Activated T-cell treated with anti-CD3 and anti-CD28 coated beads, Interleukin-2, amount 50 U/mL, for 72 hours (primary cell): ENCODE results near the gene GLYATL1. TPM values are rescaled to one million over a fixed set of nuclear protein-coding genes. Genes with fewer than 3 reads are reported as not detected.

Experiments
- ATAC-seq, 2 donors: fragments of 150-1000 bp; cut with Tn5 transposase; replicated peaks in 1 of 2; 2 replicates each; pipeline ENCODE4 v1.10.0; 2021; ENCODE audit warnings: moderate library complexity in 2 of 2, mild to moderate bottlenecking in 1 of 2
- DNase-seq, 2 donors: peaks; one replicate each; pipeline ENCODE4 v3.0.0; 2021 to 2022; ENCODE audit warnings: mixed read lengths in 1 of 2
- H3K27ac Mint-ChIP-seq: one replicate; pipeline ENCODE4 v1.8.0; 2022; ENCODE audit warnings: mild to moderate bottlenecking, moderate library complexity, mixed read lengths
- H3K27me3 Mint-ChIP-seq: one replicate; pipeline ENCODE4 v1.8.0; 2022; ENCODE audit warnings: low read depth, mixed read lengths
- H3K36me3 Mint-ChIP-seq, 2 donors: one replicate each; pipeline ENCODE4 v1.8.0; 2022; ENCODE audit warnings: mixed read lengths in 2 of 2, mild to moderate bottlenecking in 1 of 2; ENCODE audit not compliant: insufficient read depth in 2 of 2
- H3K4me1 Mint-ChIP-seq: one replicate; pipeline ENCODE4 v1.8.0; 2022; ENCODE audit warnings: low read depth, mixed read lengths
- H3K4me3 Mint-ChIP-seq, 2 donors: one replicate each; pipeline ENCODE4 v1.8.0; 2022; ENCODE audit warnings: mild to moderate bottlenecking in 2 of 2, mixed read lengths in 2 of 2, moderate library complexity in 2 of 2
- H3K9me3 Mint-ChIP-seq, 2 donors: one replicate each; pipeline ENCODE4 v1.8.0; 2022; ENCODE audit warnings: mixed read lengths in 2 of 2
- total RNA-seq, 2 donors: library from RNA; stranded (reverse); gene quantifications; one replicate each; pipeline ENCODE4 v1.2.3, GENCODE V29; 2022

The GLYATL1 gene
- total RNA-seq, 2 donors from 2014 or later, result 0.24 TPM; not detected in 1

DNA sequence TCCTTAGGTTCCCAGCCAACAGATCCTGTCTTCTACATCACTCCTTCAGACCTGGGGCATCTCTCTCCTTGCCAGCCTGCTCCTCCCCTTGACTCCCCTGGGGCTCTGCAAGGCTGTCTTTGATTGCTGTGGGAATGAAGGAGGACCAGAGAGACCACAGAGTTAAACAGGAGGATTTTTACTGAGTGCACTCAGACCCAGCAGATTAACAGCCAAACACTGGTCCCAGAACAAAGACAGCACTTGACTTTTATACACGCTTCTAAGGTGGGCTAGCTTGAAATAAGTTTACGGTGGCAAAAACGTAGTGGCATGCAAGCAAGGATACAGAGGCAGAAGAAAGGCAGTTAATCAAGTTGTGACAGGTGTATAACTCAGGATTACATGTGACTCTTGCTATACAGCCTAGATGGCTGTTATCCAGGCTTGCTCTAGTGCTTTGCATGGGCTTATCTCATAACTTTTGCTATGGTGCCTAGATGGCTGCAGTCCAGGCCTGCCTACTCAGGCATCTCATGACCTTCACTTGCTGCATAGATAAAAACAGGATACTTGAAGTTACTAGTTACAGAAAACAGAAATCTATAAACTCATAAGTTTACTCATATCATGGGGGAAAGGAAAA lies 22.0 kb upstream of the GLYATL1 start:
- Mint-ChIP-seq H3K9me3 (peaks cover 7 to 9% of the 10 kb centered on the region in 2 donors), H3K27ac (no peak overlapping the region), H3K4me1 (no peaks in the 10 kb centered on the region), H3K4me3 (no peak overlapping the region), H3K27me3 (peaks cover under 1% of the 10 kb centered on the region), H3K36me3 (peaks cover 6 to 7% of the 10 kb centered on the region in 2 donors)
- DNase-seq (no peak), ATAC-seq (no peak)

DNA sequence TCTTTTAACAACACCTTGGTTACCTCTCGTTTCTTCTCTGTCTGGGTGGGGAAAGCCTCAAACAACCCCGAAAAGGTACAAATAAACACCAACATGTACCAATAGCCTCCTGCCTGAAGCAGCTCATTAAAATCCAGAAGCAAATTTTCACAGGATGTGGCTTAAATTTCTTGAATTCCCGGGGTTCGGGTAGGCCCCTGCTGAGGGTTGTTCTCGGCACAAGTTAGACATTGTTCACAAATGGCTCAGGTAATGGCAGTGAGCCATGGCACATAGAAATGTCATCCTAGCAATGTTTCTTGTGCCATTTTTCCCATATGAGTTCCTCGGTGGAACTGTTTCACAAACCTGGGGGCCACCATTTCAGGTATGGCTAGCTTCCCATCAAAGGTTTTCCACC lies 19.7 kb upstream of the GLYATL1 start:
- Mint-ChIP-seq H3K4me3 (no peak overlapping the region), H3K27ac (no peak overlapping the region), H3K27me3 (no peaks in the 10 kb centered on the region), H3K36me3 (peaks cover 6 to 7% of the 10 kb centered on the region in 2 donors), H3K4me1 (peaks cover 17% of the 10 kb centered on the region), H3K9me3 (peaks cover 7 to 9% of the 10 kb centered on the region in 2 donors)
- DNase-seq (no peak), ATAC-seq (no peak)

DNA sequence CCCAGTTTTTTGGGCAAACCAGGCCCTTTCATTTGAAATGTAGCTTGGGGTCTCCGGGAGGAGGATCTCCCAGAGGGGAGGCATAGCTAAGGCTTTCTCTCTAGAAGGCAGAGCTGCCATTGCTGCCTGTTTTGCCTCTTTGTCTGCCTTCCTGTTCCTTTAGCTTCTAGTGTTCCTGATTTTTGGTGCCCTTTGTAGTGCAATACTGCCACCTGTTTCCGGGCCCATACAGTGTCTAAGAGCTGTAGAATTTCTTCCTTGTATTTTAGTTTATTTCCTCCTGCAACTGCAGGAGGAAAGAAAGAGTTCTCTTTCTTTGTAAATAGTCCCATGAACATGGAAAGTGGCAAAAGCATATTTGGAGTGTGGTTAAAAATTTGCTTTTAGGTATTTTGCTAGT lies 19.3 kb upstream of the GLYATL1 start:
- peaks cover 17% of the 10 kb centered on the region for H3K4me1 Mint-ChIP-seq
- H3K9me3 Mint-ChIP-seq, result peaks cover 7 to 9% of the 10 kb centered on the region in 2 donors
- ATAC-seq, result no peak
- no peak for DNase-seq
- H3K36me3 Mint-ChIP-seq, result peaks cover 6 to 7% of the 10 kb centered on the region in 2 donors
- no peak overlapping the region for H3K27ac Mint-ChIP-seq
- H3K27me3 Mint-ChIP-seq, result no peaks in the 10 kb centered on the region
- no peak overlapping the region for H3K4me3 Mint-ChIP-seq

DNA sequence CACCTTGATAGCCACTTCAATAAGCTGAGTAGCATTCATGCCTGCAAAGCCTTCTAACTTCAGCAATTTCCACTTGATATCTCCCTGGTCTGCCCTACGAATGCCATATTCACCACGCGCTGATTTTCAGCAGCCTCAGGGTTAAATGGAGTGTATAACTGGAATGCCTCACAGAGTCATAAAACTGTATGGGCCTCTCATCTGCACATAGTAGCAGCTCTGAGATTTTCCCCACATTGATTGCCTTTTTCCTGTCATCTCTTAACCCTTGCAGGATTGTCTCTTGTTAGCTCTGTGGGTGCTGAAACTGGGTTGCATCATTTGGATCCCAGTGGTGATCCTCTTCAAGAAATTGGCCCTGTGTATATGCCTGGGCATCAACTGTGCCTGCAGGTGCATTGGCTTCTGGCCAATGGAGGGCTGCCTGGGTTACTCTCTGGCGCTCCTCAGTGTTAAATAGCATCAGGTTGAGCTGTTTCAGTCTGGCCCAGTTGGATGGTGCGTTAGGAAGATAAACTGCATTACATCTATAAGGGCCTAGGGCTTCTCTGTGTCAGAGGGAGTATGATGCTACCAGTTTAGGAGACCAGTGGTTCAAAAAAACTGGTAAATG lies 17.4 kb upstream of the GLYATL1 start:
- Mint-ChIP-seq H3K4me1 (peaks cover 17% of the 10 kb centered on the region), H3K4me3 (no peak overlapping the region), H3K9me3 (peaks cover 7 to 9% of the 10 kb centered on the region in 2 donors), H3K36me3 (peaks cover 6 to 7% of the 10 kb centered on the region in 2 donors), H3K27me3 (no peaks in the 10 kb centered on the region), H3K27ac (no peak overlapping the region)
- no peak for DNase-seq
- no peak for ATAC-seq

DNA sequence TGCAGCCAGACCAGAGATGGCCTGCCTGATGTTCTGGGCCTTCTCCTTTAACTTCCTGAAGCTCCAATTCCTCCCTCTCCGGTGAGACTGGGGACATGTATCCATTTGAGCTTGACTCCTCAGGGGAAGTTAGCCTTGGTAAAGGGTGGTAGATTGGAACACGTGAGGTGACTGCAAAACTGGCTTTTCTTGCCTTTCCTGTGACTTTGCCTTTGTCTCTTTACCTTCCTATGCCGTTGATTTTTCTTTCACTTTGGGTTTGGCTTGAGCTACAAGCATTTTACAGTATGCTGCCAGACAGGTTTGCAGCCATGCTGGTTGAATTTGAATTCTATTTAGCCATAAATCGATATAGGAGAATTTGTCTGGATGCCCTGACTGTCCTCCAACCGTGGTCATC lies 16.8 kb upstream of the GLYATL1 start:
- Mint-ChIP-seq H3K4me3 (peak overlapping the region in 1 of 2 donors; percentile 15), H3K27me3 (no peaks in the 10 kb centered on the region), H3K36me3 (peaks cover 2 to 4% of the 10 kb centered on the region in 2 donors), H3K4me1 (peaks cover 20% of the 10 kb centered on the region), H3K9me3 (peaks cover 3 to 4% of the 10 kb centered on the region in 2 donors), H3K27ac (no peak overlapping the region)
- ATAC-seq (no peak), DNase-seq (no peak)

DNA sequence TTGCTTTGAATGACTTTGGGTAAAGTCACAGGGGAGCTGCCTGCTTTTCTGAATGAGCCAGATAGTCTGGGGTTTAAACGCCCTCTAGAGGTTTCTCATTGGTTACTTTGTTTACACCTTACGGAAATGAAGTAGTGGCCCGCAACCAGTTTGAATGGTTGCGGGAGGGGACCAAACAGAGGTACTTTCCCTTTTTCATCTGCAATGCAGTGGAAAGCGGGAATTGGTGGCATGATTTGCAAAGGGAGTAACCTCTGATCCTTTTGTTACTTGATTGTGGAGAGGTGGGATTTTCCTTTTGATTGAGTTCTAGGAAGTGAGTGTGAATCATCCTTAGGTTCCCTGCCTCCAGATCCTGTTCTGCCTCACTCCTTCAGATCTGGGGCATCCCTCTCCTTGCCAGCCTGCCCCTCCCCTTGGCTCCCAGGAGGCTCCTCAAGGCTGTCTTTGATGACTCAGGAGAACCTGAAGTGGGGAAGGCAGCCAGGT lies 15.9 kb upstream of the GLYATL1 start:
- ATAC-seq, result peak; percentile 83 to 85
- Mint-ChIP-seq H3K4me3 (peak overlapping the region; percentile 7 to 40), H3K27ac (no peak overlapping the region), H3K9me3 (peaks cover under 1 to 1% of the 10 kb centered on the region in 2 donors), H3K4me1 (peaks cover 28% of the 10 kb centered on the region), H3K36me3 (peaks cover 0 to 1% of the 10 kb centered on the region in 2 donors), H3K27me3 (no peaks in the 10 kb centered on the region)
- peak; percentile 16 to 31 for DNase-seq

DNA sequence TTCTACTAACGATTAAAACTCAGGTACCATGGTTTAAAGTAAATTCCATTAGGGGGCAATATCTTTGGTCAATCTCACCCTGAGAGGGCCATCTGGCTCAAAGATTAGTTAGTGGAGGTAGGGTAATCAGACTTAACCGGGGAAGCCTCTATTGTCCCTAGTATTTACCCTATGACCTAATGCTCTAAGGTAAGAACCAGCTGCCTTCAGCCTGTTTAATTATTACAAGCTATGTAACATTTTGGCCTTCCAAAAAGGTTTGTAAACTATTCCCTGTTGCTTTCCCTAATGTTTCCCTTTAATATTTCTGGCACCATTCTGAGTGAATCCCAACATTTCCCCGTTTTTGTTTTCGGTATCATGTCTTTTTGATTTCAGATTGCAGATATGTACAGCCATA lies 15.1 kb upstream of the GLYATL1 start:
- Mint-ChIP-seq H3K27ac (no peak overlapping the region), H3K9me3 (no peaks in the 10 kb centered on the region), H3K36me3 (no peaks in the 10 kb centered on the region), H3K27me3 (no peaks in the 10 kb centered on the region), H3K4me1 (peaks cover 28% of the 10 kb centered on the region), H3K4me3 (no peak overlapping the region)
- ATAC-seq (no peak), DNase-seq (no peak)

DNA sequence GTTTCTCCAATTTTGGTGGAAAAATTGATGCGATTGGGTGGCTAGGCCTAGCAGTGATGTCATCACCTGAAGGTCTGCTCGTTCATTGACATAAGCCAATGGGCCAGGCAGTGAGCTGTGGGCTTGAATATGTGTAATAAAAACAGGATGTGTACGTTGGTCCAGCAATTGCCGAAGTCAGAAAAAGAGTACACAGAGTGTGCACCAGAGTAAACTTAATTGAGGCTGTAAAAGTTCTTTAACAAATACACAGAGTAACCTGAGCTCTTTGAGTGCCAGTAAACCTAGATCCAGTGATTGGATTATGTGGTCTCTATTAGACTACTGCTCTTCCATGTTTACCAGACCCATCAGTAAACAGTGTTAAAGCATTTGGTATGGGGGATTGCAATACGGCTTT lies 13.0 kb upstream of the GLYATL1 start:
- Mint-ChIP-seq H3K27me3 (no peaks in the 10 kb centered on the region), H3K4me3 (no peak overlapping the region), H3K9me3 (no peaks in the 10 kb centered on the region), H3K4me1 (peaks cover 28% of the 10 kb centered on the region), H3K36me3 (no peaks in the 10 kb centered on the region), H3K27ac (no peak overlapping the region)
- ATAC-seq (no peak), DNase-seq (no peak)

DNA sequence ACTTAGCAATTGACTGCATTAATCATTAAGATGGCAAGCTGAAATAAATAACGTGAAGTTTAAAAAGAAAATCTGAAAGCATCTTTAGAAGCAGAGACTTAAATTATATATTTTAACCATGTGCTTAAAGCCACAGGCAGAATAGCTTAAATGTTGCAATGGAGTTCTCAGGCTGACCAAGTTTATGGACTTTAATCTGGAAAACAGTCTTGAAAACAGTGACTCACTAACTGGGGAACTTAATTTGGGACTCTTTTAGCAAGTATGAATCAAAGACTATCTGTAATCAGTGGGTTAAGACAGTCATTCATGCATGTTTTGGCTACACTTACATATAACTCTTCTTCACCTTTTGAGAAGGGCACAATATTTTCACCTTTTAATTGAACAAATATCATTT lies 12.6 kb upstream of the GLYATL1 start:
- DNase-seq, result no peak
- no peaks in the 10 kb centered on the region for H3K36me3 Mint-ChIP-seq
- H3K27ac Mint-ChIP-seq, result no peak overlapping the region
- ATAC-seq, result no peak
- H3K4me3 Mint-ChIP-seq, result no peak overlapping the region
- peaks cover 28% of the 10 kb centered on the region for H3K4me1 Mint-ChIP-seq
- H3K9me3 Mint-ChIP-seq, result no peaks in the 10 kb centered on the region
- no peaks in the 10 kb centered on the region for H3K27me3 Mint-ChIP-seq

DNA sequence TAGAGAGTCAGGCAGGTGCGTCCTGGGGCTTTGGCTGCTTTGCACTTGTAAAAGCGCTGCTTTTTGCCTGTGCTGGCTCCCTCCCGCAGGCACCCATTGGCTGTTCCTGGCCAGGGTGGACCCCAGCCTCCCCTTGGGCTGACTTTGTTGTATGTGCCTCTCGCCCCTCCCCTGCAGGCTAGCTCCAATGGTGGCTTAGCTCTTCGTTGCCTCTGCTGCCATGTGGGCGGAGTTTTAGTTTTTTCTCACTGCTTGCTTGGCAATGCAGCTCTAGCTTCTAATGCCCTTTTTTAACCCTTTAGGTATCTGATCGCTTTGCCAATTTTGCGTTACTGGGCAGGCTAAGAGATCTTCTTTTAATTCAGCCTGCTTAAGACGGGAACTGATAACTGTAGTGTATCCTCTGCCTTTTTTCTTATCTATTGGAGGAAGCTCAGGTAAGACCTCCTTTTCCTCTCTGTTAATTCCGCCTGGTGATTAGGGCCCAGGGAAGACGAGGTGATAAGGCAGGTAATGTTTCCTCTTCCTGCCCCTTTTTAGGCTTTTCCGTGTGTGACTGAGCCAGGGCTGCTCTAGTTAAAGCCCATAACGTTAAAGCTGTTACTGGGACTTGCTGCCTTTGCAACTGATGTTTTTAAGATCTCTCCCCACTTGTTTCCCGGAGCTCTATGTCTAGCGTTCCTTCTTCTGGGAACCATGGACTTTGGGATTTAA lies 11.7 kb upstream of the GLYATL1 start:
- peak; percentile 54 to 78 for ATAC-seq
- DNase-seq, result peak; percentile 12 to 44

DNA sequence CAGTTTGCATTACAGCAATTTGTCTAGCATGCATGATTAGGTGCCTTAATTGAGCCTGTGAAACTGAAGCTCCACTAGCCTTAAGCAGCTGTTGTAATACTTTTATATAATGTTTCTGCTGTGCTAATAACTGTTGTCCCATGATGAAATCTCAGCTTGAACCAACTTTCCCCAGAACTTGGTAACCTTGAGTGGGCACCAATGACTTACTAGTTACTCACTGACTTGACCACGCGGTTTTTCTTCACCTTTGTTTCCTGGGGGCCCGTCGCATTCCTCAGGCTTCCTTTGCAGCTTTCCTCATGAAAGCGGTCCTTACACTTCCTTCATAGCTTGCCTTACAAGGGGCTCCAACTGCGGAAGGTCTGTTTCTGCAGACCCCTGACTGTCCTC lies 11.2 kb upstream of the GLYATL1 start:
- peaks cover 20% of the 10 kb centered on the region for H3K4me1 Mint-ChIP-seq
- H3K27me3 Mint-ChIP-seq, result no peaks in the 10 kb centered on the region
- H3K4me3 Mint-ChIP-seq, result peak overlapping the region; percentile 52 to 67
- DNase-seq, result no peak
- no peaks in the 10 kb centered on the region for H3K36me3 Mint-ChIP-seq
- no peaks in the 10 kb centered on the region for H3K9me3 Mint-ChIP-seq
- no peak overlapping the region for H3K27ac Mint-ChIP-seq
- ATAC-seq, result no peak

More for the DNA sequence above, 11.7 kb upstream of the GLYATL1 start:
- H3K27ac Mint-ChIP-seq, result no peak overlapping the region
- H3K4me1 Mint-ChIP-seq, result peaks cover 26% of the 10 kb centered on the region
- peak overlapping the region; percentile 52 to 67 for H3K4me3 Mint-ChIP-seq
- H3K9me3 Mint-ChIP-seq, result no peaks in the 10 kb centered on the region
- no peaks in the 10 kb centered on the region for H3K27me3 Mint-ChIP-seq
- H3K36me3 Mint-ChIP-seq, result no peaks in the 10 kb centered on the region

DNA sequence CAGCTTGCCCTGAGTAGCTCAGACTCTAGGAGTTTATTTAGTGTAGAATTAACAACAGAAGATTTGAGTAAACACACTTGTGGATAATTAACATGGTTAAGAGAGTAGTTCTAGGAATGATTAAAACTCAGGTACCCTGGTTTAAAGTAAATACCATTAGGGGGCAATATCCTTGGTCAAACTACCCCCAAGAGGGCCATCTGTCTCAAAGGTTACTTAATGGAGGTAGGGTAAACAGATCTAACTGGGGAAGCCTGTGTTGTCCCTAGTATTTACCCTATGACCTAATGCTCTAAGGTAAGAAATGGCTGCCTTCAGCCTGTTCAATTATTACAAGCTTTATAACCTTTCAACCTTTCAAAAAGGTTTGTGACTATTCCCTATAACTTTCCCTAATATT lies 10.6 kb upstream of the GLYATL1 start:
- H3K27ac Mint-ChIP-seq, result no peak overlapping the region
- peaks cover 14% of the 10 kb centered on the region for H3K4me1 Mint-ChIP-seq
- H3K36me3 Mint-ChIP-seq, result no peaks in the 10 kb centered on the region
- DNase-seq (no peak), ATAC-seq (no peak)
- no peaks in the 10 kb centered on the region for H3K9me3 Mint-ChIP-seq
- no peaks in the 10 kb centered on the region for H3K27me3 Mint-ChIP-seq
- H3K4me3 Mint-ChIP-seq, result no peak overlapping the region

DNA sequence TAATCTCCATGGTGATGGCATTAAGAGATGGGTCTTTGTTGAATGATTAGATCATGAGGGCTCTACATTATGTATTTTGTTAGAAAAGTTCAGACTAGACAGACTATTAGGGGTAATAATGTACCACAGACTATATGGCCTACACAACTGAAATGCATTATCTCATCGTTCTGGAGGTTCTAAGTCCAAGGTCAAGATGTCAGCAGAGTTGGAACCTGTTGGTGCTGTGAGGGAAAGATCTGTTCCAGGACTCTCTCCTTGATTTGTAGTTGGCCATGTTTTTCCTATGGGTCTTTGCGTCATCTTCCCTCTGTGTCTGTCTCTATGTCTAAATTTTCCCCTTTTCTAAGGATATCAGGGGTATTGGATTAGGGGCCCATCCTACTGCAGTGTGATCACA lies 8.4 kb upstream of the GLYATL1 start:
- H3K27me3 Mint-ChIP-seq, result no peaks in the 10 kb centered on the region
- H3K9me3 Mint-ChIP-seq, result no peaks in the 10 kb centered on the region
- DNase-seq (no peak), ATAC-seq (no peak)
- no peak overlapping the region for H3K4me3 Mint-ChIP-seq
- no peaks in the 10 kb centered on the region for H3K36me3 Mint-ChIP-seq
- no peak overlapping the region for H3K27ac Mint-ChIP-seq
- H3K4me1 Mint-ChIP-seq, result peaks cover 11% of the 10 kb centered on the region
